Panc1 (cell line): ENCODE measurements around the gene GRIN2D. TPM values are rescaled to one million over a fixed set of nuclear protein-coding genes. Genes with fewer than 3 reads are reported as not detected.

Source experiments
- ATAC-seq: fragments of 200-7000 bp; cut with Tn5 transposase; 2 replicates; pipeline ENCODE4 v1.9.1; 2020; ENCODE audit warnings: mild to moderate bottlenecking, moderate library complexity
- BruUV-seq: library from RNA; stranded (reverse); fragments of 400-500 nt; replicated peaks from 2 replicates; lab custom pipeline; 2021; lab: Mats Ljungman, UMichigan
- CTCF ChIA-PET: fragments of 300-600 bp; sonication (Branson Sonifier 250); formaldehyde crosslinking; loops from one replicate; lab custom pipeline; 2022; ENCODE audit warnings: antibody characterized with exemption; lab: Charles Lee
- POLR2A ChIA-PET: fragments of 300-600 bp; sonication (Branson Sonifier 250); formaldehyde crosslinking; loops from one replicate; lab custom pipeline; 2022; ENCODE audit warnings: antibody characterized with exemption; lab: Charles Lee
- DNase-seq: peaks from one replicate; pipeline ENCODE4 v3.0.0-alpha.2; 2010; ENCODE audit warnings: low read depth, low spot score
- H3K27ac ChIP-seq: 2 replicates; pipeline ENCODE4 v1.5.1; 2011; ENCODE audit warnings: mild to moderate bottlenecking, low read length, inconsistent platforms
- H3K27me3 ChIP-seq: fragments of 200-500 bp; sonication (Bioruptor generic); 2 replicates; pipeline ENCODE4 v1.6.0; 2014; ENCODE audit warnings: low read length, inconsistent platforms; ENCODE audit not compliant: control insufficient read depth, insufficient read depth
- H3K36me3 ChIP-seq: fragments of 200-500 bp; sonication (Bioruptor generic); 2 replicates; pipeline ENCODE4 v1.5.1; 2014; ENCODE audit warnings: inconsistent platforms, mild to moderate bottlenecking, low read length, moderate library complexity; ENCODE audit not compliant: control insufficient read depth, insufficient read depth
- H3K4me1 ChIP-seq: 2 replicates; pipeline ENCODE4 v1.5.1; 2011; ENCODE audit warnings: inconsistent platforms, mild to moderate bottlenecking, low read length, moderate library complexity; ENCODE audit not compliant: control insufficient read depth, insufficient read depth
- H3K4me3 ChIP-seq, 2 experiments: 2 replicates each; pipeline ENCODE4 v1.5.1; 2011 to 2012; ENCODE audit warnings: low read depth in 2 of 2, low read length in 2 of 2, mild to moderate bottlenecking in 2 of 2, inconsistent platforms in 1 of 2, moderate library complexity in 1 of 2
- H3K9me3 ChIP-seq: fragments of 200-500 bp; sonication (Bioruptor generic); 2 replicates; pipeline ENCODE4 v1.5.1; 2014; ENCODE audit warnings: low read depth, mild to moderate bottlenecking, inconsistent platforms, low read length, moderate library complexity; ENCODE audit not compliant: control insufficient read depth, insufficient read depth
- POLR2AphosphoS5 ChIP-seq: IDR thresholded peaks from 2 replicates; pipeline ENCODE4 v1.6.1; 2012; ENCODE audit warnings: mild to moderate bottlenecking, low read depth, low read length, moderate library complexity
- SIN3A ChIP-seq: IDR thresholded peaks from 2 replicates; pipeline ENCODE4 v1.6.1; 2012; ENCODE audit warnings: low read depth, mild to moderate bottlenecking, low read length, moderate library complexity, borderline replicate concordance; ENCODE audit not compliant: insufficient read depth
- TCF7L2 ChIP-seq: IDR thresholded peaks from 2 replicates; pipeline ENCODE4 v1.6.1; 2011; ENCODE audit warnings: mild to moderate bottlenecking, low read depth, low read length, inconsistent platforms
- in situ Hi-C: cut with HindIII; loops from 2 replicates; pipeline ENCODE4 v1.10.0; 2016; ENCODE audit warnings: low sequenced_read_pairs, low pct_unique_long_range_greater_than_20kb
- intact Hi-C: fragments of 100-400 bp; cut with micrococcal nuclease; formaldehyde crosslinking; loops from one replicate; pipeline ENCODE4 v1.10.0; 2022; ENCODE audit not compliant: unreplicated experiment
- total RNA-seq: library from RNA; stranded (reverse); gene quantifications from one replicate; pipeline ENCODE4 v1.2.1, GENCODE V29; 2021; ENCODE audit not compliant: unreplicated experiment
- TF ChIP-seq, protein P1 (sequence below), 2 experiments: IDR thresholded peaks; 2 replicates each; pipeline ENCODE4 v1.6.1; 2011 to 2012; ENCODE audit warnings: low read depth in 2 of 2, control low read depth in 1 of 2, low read length in 1 of 2, mild to moderate bottlenecking in 1 of 2, moderate library complexity in 1 of 2; ENCODE audit not compliant: insufficient read depth in 1 of 2
- TF ChIP-seq, protein P2 (sequence below): fragments of 450-650 bp; IDR thresholded peaks from 2 replicates; pipeline ENCODE4 v1.5.1; 2017; ENCODE audit warnings: mild to moderate bottlenecking

Gene GRIN2D
- total RNA-seq, 1 experiment from 2014 or later, result 6.2 TPM

DNA sequence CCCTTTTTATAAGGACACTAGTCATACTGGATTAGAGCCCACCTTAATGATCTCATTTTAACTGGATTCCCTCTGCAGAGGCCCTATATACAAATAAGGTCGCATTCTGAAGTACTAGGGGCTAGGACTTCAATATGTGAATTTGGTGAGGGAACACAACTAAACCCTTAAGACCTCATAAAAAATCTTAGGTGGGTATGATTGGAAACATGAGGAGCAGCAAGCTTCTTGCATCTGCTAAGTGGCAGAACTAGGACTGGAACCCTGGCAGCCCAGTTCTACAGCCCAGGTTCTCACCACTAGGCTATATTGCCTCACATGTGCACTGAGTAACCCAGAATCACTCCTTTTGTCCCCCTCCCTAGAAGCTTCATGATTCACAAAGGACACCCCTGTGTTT lies 35.2 kb downstream of the GRIN2D start:
- no peak for ATAC-seq

GRCh38 chr19:48433337-48433736 lies 39.9 kb downstream of the GRIN2D start:
- Histone ChIP-seq H3K36me3 (no peaks in the 10 kb centered on the region), H3K4me3 (no peak overlapping the region), H3K27me3 (no peaks in the 10 kb centered on the region), H3K4me1 (no peaks in the 10 kb centered on the region), H3K27ac (no peak overlapping the region), H3K9me3 (no peaks in the 10 kb centered on the region)
- intact Hi-C loops, result no loop called here
- DNase-seq (no peak), ATAC-seq (no peak)
- POLR2A ChIA-PET, result interaction anchor here (0.6 kb wide), 1 partner anchor 112 kb away, joined by 3 read pairs; no protein-coding TSS in a partner anchor
- no TSS peak for BruUV-seq
- TF ChIP-seq, protein P1, sequence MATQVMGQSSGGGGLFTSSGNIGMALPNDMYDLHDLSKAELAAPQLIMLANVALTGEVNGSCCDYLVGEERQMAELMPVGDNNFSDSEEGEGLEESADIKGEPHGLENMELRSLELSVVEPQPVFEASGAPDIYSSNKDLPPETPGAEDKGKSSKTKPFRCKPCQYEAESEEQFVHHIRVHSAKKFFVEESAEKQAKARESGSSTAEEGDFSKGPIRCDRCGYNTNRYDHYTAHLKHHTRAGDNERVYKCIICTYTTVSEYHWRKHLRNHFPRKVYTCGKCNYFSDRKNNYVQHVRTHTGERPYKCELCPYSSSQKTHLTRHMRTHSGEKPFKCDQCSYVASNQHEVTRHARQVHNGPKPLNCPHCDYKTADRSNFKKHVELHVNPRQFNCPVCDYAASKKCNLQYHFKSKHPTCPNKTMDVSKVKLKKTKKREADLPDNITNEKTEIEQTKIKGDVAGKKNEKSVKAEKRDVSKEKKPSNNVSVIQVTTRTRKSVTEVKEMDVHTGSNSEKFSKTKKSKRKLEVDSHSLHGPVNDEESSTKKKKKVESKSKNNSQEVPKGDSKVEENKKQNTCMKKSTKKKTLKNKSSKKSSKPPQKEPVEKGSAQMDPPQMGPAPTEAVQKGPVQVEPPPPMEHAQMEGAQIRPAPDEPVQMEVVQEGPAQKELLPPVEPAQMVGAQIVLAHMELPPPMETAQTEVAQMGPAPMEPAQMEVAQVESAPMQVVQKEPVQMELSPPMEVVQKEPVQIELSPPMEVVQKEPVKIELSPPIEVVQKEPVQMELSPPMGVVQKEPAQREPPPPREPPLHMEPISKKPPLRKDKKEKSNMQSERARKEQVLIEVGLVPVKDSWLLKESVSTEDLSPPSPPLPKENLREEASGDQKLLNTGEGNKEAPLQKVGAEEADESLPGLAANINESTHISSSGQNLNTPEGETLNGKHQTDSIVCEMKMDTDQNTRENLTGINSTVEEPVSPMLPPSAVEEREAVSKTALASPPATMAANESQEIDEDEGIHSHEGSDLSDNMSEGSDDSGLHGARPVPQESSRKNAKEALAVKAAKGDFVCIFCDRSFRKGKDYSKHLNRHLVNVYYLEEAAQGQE (IDR thresholded peaks at IDR 0.05; ENCODE audit: insufficient read depth in 1 of 2, low read depth in 2 of 2, low read length in 1 of 2), result no peak
- TF ChIP-seq, protein P2, sequence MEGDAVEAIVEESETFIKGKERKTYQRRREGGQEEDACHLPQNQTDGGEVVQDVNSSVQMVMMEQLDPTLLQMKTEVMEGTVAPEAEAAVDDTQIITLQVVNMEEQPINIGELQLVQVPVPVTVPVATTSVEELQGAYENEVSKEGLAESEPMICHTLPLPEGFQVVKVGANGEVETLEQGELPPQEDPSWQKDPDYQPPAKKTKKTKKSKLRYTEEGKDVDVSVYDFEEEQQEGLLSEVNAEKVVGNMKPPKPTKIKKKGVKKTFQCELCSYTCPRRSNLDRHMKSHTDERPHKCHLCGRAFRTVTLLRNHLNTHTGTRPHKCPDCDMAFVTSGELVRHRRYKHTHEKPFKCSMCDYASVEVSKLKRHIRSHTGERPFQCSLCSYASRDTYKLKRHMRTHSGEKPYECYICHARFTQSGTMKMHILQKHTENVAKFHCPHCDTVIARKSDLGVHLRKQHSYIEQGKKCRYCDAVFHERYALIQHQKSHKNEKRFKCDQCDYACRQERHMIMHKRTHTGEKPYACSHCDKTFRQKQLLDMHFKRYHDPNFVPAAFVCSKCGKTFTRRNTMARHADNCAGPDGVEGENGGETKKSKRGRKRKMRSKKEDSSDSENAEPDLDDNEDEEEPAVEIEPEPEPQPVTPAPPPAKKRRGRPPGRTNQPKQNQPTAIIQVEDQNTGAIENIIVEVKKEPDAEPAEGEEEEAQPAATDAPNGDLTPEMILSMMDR, result no peak
- TF ChIP-seq TCF7L2 (no peak), SIN3A (no peak), POLR2AphosphoS5 (no peak)
- CTCF ChIA-PET, result no interaction called here
- in situ Hi-C loops, result no loop called here

More for the DNA sequence above, 35.2 kb downstream of the GRIN2D start:
- no TSS peak for BruUV-seq
- Histone ChIP-seq H3K27me3 (no peaks in the 10 kb centered on the region), H3K9me3 (no peaks in the 10 kb centered on the region), H3K36me3 (no peaks in the 10 kb centered on the region), H3K4me1 (peaks cover 4% of the 10 kb centered on the region), H3K4me3 (no peak overlapping the region), H3K27ac (no peak overlapping the region)
- no peak for DNase-seq
- intact Hi-C loops (no loop called here), in situ Hi-C loops (no loop called here)
- CTCF ChIA-PET, result no interaction called here
- POLR2A ChIA-PET, result no interaction called here
- no peak for TF ChIP-seq POLR2AphosphoS5
- TF ChIP-seq TCF7L2, result no peak
- TF ChIP-seq, protein P1 (IDR thresholded peaks at IDR 0.05; ENCODE audit: insufficient read depth in 1 of 2, low read depth in 2 of 2, low read length in 1 of 2), result no peak
- TF ChIP-seq SIN3A, result no peak
- TF ChIP-seq, protein P2, result no peak
